HG02970 (cell line): ENCODE measurements around the gene NEDD4L.
"Not testable (repeated sequence)": the region's sequence is repeated elsewhere in the genome, so short reads cannot be mapped to it uniquely, and the experiment has no call there.

ENCODE experiments used
- ATAC-seq: cut with Tn5 transposase; IDR thresholded peaks from one replicate; pipeline ENCODE4 v1.9.1; 2021; ENCODE audit warnings: mild to moderate bottlenecking, moderate library complexity, moderate number of reproducible peaks; ENCODE audit not compliant: unreplicated experiment, low FRiP score

Gene NEDD4L

GRCh38 chr18:58050963-58051362 is 6.9 kb downstream of the NEDD4L start:
- ATAC-seq: not testable (repeated sequence)

GRCh38 chr18:58051765-58052460 is 7.9 kb downstream of the NEDD4L start:
- ATAC-seq: no peak

GRCh38 chr18:58052960-58053359 is 8.9 kb downstream of the NEDD4L start:
- ATAC-seq: no peak

GRCh38 chr18:58054041-58054781 is 10.2 kb downstream of the NEDD4L start:
- no peak for ATAC-seq

- ATAC-seq: no peak
Observed at GRCh38 chr18:58055890-58056558, 12.0 kb downstream of the NEDD4L start.

- ATAC-seq: no peak
Observed at GRCh38 chr18:58056852-58057251, 12.8 kb downstream of the NEDD4L start.

GRCh38 chr18:58057291-58057965 is 13.4 kb downstream of the NEDD4L start:
- ATAC-seq: no peak

- ATAC-seq: no peak
Observed at GRCh38 chr18:58058720-58059119, 14.7 kb downstream of the NEDD4L start.

- ATAC-seq: no peak
Observed at GRCh38 chr18:58060254-58060653, 16.2 kb downstream of the NEDD4L start.

- ATAC-seq: no peak
Observed at GRCh38 chr18:58061349-58061748, 17.3 kb downstream of the NEDD4L start.

GRCh38 chr18:58064406-58064998 is 20.5 kb downstream of the NEDD4L start:
- no peak for ATAC-seq

- ATAC-seq: no peak
Observed at GRCh38 chr18:58065956-58066355, 21.9 kb downstream of the NEDD4L start.

- no peak for ATAC-seq
Observed at GRCh38 chr18:58067601-58068000, 23.6 kb downstream of the NEDD4L start.

- no peak for ATAC-seq
Observed at GRCh38 chr18:58069099-58069498, 25.1 kb downstream of the NEDD4L start.

GRCh38 chr18:58069721-58070292 is 25.8 kb downstream of the NEDD4L start:
- ATAC-seq: no peak

- no peak for ATAC-seq
Observed at GRCh38 chr18:58076052-58076451, 32.0 kb downstream of the NEDD4L start.

GRCh38 chr18:58077329-58077728 is 33.3 kb downstream of the NEDD4L start:
- no peak for ATAC-seq

- ATAC-seq: no peak
Observed at GRCh38 chr18:58078889-58079573, 35.0 kb downstream of the NEDD4L start.

GRCh38 chr18:58080451-58080850 is 36.4 kb downstream of the NEDD4L start:
- ATAC-seq: no peak
